HG03159 (cell line): ENCODE results near the gene KIAA0319L.
"Not testable (repeated sequence)": the region's sequence is repeated elsewhere in the genome, so short reads cannot be mapped to it uniquely, and the experiment has no call there.

Source experiments
- ATAC-seq: cut with Tn5 transposase; IDR thresholded peaks from one replicate; pipeline ENCODE4 v1.9.1; 2021; ENCODE audit warnings: mild to moderate bottlenecking, moderate library complexity; ENCODE audit not compliant: unreplicated experiment

KIAA0319L gene

DNA sequence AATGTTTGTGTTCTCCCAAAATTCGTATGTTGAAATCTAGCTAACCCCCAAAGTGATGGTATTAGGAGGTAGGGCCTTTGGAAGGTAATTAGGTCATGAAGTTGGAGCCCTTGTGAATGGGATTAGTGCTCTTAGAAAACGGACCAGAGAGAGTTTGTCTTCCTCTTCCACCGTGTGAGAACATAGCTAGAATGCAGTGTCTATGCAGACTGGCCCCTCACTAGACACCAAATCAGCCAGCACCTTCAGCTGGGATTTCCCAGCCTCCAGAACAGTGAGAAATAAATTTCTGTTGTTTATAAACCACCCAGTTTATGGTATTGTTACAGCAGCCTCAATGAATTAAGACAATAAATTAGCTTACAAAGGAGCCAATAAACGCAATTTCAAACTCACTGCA lies 58.0 kb downstream of the KIAA0319L start:
- no peak for ATAC-seq

DNA sequence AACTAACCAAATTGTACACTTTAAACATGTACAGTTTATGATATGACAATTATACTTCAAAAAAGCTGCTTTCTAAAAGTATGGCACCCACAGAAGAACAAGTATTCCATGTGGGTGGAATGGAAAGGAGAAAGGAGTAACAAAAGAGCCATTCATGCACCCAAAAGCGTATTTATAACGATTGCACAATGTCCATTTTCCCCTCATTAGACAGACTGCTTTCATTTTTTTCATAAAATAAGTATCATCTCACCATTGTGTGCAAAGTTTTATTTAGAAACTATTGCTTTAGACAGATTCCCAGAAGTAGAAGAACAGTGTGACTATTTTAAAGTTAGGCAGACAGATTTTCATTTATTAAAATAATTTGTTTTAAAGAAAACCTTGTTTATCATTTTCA lies 59.6 kb downstream of the KIAA0319L start:
- ATAC-seq = no peak

DNA sequence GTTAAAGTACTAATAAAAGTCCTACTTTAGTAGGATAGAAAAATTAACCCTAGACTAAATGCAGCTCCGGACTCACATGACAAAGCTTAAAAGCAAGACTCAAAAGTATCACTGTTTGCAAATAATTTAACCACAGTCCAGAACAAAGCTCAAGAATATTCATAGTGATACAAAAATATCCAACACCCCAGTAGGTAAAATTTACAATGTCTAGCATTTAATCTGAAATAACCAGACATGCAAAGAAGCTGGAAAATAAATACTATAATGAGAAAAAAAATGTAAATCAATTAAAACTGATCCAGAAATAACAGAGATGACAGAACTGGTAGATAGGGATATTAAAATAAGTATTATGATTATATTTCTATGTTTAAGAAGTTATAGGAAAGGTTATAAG lies 67.0 kb downstream of the KIAA0319L start:
- no peak for ATAC-seq

DNA sequence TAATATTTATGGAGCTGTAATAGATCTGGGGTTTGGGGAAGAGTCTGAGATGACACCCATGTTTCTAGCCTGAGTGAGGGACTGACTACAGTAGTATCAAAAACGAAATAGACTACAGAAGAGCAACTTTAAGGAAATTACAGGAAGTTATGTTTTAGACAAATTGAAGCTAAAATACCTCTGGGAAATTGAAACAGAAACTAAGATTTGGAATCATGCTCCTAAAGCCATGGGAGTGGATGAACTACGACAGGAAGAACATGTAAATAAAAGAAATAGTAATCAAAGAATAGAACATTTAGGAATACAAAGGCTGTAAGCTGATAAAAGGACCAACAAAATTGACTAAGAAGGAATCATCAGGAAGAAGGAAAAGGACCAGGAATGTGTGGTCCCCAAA lies 68.9 kb downstream of the KIAA0319L start:
- no peak for ATAC-seq

DNA sequence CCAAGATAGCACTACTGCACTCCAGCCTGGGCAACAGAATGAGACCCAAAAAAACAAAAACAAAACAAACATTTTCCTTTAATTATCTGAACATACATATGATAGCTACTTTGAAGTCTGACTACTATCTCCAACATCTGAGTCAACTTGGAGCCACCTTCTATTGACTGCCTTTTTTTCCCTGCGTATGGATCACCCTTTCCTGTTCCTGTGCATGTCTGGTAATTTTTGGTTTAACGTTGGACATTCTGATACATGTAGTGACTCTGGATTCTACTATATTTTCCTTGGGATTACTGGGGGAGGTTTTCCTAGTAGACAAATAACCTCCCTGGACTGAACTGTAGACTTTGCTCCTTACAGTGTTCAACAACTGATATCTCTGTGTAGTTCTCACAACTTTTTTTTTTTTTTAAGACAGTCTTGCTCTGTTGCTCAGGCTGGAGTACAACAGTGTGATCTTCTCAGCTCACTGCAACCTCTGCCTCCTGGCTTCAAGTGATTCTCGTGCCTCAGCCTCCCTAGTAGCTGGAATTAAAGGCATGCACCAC lies 70.3 kb downstream of the KIAA0319L start:
- no peak for ATAC-seq

DNA sequence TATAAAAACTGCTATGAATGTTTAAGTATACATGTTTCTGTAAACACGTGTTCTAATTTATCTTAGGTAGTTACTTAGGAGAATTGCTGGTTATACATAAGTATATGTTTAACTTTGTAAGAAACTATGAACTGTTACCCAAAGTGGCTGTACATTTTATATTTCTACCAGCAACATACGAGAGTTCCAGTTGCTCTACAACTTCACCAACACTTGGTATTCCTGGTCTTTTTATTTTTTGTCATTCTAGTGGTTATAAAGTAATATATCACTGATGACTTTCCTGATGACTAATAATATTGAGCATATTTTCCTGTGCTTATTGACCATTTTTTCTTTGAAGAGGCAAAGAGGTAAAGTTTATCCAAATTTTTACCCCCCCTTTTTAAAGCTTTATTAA lies 76.0 kb downstream of the KIAA0319L start:
- no peak for ATAC-seq

DNA sequence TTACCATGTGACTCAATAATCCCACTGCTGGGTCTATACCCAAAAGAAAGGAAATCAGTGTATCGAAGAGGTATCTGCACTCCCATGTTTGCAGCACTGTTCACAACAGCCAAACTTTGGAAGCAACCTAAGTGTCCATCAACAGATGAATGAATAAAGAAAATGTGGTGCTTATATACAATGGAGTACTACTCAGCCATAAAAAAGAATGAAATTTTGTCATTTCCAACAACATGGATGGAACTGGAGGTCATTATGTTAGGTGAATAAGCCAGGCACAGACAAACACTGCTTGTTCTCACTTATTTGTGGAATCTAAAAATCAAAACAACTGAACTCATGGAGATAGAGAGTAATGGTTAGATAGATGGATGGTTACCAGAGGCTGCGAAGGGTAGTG lies 79.3 kb downstream of the KIAA0319L start:
- no peak for ATAC-seq

DNA sequence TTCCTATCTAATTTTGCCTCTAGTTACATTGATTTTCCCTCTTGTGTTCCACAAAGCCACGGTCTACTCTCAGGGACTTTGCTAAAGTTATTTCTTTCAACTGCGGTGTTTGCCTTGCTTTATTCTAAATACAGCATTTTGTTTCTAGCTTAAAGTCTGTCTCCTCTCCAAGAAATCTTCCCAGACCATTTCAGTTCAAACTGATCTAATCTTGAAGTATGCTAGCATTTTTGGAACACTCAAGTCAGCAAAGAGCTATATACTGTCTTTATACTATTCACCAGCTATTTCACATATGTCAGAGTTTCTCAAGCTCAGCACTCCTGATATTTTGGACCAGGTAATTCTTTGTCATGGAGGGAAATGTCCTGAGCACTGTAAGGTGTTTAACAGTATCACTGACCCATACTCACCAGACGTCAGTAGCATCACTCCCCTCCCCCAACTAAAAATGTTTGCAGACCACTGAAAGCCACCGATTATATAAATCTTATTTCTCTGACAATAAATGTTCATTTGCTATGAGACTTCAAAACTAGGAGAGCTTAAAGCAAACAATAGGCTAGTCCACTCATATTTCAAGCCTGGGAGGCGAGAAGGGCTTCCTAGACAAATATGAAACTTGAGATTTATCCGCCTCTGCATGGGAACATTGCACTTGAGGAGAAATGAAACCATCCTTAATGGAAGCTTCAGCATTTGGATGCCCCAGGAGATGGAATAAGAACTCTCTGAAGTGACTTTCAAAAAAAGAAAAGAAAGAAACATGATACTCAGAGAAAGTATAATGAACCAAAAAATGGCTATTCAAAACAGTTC lies 81.1 kb downstream of the KIAA0319L start:
- ATAC-seq = no peak

DNA sequence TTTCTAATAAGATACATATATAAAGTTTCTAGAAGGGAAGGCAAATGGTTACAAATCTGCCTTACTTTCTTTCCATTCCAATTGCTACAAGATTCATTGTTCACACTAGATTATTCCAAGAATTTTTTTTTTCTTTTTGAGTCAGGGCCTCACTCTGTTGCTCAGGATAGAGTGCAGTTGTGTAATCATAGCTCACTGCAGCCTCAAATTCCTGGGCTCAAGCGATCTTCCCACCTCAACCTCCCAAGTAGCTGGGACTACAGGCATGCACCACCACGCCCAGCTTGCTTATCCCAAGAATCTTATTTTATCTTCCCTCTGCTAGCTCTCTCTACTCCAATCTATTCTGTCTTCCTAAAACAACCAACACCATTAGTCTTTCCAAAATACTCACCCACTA lies 81.8 kb downstream of the KIAA0319L start:
- ATAC-seq = no peak

DNA sequence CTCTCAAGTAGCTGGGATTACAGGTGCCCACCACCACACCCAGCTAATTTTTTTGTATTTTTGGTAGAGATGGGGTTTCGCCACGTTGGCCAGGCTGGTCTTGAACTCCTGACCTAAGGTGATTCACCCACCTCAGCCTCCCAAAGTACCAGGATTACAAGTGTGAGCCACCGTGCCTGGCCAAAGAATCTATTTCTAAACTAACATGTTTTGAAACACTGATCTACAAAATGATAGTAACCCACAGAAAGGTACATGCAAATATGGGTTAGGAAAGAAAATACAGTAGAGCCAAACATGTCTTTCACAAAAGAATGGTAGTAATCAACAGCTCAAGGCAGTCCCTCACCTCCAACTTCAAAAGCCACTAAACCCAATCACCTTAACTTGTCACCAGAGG lies 84.0 kb downstream of the KIAA0319L start:
- ATAC-seq = not testable (repeated sequence)

DNA sequence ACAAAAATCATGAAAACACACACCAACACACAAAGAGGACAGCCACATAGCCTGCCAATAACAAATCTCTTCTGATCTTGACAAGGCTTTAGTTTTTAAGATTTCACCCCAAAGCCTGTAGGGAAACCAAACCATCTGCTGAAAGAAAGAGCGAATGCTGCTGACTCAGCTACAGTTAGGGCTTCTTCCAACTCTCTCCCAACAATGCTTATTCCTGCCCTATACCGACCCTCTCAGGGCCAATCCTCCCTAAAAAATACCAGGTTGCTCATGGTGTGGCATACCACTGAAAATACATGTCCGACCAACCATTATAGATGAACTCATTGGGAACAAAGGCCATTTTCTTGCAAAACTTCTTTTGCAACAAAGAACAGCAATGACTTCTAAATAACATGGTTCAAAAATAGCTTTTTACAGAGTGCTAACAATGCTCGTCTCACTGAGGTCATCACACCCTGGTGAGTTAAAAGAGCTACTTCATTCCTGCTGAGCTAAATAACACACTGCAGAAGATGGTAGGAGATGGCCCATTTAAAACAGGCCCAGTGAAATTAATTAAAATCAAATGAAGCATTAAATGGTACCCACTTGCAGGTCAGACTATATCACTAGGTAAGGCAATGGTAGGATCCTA lies 86.1 kb downstream of the KIAA0319L start:
- ATAC-seq = no peak

DNA sequence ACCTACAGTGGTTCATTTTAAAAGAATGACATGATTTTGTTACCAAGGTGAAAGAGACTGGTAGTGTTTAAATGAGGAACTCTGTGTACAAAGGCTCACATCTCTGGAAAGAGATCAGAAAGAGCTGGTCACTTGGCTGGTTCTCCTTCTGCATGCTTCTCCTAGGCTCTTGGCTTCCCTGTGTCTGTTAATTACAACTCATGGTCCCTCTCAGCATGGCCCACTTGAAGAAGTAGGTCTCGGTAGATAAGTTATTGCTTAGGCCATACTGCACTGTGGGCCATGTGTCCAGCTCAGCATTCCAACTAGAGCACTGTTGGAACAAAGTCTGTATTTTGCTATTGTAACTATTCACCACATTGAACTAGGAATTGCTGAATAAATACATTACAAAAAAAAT lies 91.1 kb downstream of the KIAA0319L start:
- no peak for ATAC-seq

DNA sequence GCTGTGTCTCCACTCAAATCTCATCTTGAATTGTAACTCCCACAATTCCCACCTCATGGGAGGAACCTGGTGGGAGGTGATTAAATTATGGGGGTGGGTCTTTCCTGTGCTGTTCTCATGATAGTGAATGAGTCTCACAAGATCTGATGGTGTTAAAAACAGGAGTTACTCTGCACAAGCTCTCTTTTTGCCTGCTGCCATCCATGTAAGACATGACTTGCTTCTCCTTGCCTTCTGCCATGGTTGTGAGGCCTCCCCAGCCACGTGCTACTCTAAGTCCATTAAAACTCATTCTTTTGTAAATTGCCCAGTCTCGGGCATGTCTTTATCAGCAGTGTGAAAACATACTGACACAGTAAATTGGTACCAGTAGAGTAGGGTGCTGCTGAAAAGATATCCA lies 93.5 kb downstream of the KIAA0319L start:
- not testable (repeated sequence) for ATAC-seq

DNA sequence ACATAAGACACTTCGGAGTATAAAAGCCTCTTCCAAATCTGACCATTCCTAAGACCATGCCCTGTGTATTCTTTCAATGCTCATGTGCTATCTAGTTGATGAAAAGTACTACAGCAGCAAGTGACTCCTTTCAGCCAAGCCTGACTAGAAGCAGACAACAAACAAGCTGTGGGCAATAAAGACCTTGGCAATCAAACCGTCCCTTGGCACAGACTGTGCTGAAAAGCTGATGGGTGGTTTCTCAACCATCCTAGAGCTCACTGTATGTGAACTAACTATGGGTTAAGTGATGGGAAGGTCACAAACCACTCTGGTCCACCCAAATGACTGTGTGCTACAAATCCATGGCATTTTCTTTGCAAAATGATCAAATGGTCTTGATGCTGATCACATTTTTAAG lies 94.0 kb downstream of the KIAA0319L start:
- no peak for ATAC-seq

DNA sequence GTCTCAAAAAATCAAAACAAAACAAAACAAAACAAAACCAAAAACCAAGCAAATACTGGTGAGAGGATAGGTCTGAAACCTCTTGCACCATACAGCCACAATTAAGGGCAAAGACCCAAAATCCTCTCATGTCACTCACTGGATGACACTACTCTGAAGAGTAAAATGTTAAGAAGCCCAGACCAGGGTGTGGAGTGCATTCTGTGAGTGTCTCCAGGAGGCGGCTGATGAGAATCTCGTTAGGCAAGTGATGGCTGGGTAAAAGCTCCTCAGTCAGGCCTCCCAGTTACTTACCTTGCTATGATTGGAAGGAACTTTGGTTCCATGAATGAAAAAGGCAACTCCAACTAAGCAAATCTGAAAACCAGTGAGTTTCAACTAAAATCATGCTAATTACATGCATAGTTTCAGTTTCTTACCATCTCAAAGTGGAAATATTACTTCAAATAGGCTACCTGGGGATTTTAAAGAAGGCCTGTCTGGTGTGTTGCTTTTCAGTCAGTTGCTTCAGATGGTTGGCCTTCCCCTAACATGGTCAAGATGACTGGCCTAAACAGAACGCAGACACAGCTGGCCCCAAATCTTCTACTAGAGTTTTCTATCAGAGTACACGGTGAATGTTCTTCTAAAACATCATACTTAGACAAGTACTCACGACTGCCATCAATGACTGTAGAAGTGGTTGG lies 95.1 kb downstream of the KIAA0319L start:
- ATAC-seq = no peak

DNA sequence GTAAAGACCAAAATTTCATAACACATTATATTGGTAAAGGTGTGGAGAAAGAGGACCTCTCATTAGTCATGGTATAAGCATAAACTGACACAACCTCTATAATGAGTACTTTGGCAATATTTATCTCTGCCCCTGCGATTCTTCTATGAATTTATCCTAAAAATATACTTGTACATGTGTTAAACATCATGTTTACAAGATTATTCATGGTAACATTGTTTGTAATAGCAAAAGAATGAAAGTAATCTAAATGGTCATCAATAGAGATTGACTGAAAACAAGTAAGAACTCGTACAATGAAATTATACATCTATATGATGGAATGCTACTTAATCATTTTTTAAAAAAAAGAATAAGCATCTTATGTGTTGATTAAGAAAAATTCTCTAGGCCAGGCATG lies 96.4 kb downstream of the KIAA0319L start:
- ATAC-seq = no peak

DNA sequence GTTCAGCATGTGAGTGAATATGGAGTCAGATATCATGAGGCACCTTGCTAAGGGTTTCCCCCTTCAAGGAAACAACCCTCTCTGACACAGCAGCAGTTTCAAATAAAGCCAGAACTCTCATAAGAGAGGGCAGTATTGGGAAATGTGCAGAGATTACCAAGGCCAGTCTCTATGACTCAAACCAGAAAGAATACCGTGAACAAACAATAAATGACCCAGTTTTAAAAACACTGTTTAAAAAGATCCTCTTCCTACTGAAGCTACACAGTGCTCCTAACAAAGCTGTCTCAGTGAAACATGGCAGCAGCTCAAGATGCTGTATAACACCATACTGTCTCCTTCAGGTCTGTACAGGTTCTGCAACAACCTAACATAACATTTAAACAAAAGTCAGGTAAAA lies 102.6 kb downstream of the KIAA0319L start:
- no peak for ATAC-seq

DNA sequence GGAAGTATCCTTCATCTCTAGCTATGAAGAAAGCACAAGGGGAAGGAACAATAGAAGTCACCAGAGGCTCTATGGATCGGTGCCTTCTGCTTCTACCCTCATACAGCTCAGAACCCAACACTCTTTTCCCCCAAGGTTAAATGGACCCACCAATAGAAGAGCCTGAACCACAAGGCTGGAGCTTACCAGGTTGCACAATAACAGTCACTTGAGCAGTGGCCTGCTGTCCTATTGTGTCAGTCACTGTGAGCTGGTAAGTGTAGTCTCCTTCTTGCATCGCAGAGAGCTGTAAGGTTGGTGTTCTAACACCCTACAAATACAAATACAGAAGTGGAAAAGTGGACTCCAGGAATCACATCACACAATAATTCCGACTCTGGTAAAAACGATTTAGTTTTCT lies 103.0 kb downstream of the KIAA0319L start:
- ATAC-seq = no peak

DNA sequence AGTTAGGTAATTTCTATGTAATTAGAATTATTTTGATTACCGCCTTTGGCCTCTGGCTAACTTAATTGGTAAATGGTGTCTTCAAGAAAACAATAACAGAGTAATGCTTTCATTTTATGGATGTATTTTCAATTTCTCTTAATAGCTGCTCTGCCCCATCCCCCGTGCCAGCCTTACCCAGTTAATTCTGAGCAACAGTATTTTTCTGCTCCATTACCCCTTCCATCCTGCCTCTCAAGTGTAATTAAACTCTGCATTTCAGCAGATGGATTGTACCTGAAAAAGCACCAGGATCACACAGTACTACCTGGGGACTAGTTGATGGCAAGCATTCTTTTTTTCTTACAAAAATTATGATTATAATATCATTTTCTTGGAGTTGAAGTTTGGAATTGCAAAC lies 104.2 kb downstream of the KIAA0319L start:
- ATAC-seq = no peak

DNA sequence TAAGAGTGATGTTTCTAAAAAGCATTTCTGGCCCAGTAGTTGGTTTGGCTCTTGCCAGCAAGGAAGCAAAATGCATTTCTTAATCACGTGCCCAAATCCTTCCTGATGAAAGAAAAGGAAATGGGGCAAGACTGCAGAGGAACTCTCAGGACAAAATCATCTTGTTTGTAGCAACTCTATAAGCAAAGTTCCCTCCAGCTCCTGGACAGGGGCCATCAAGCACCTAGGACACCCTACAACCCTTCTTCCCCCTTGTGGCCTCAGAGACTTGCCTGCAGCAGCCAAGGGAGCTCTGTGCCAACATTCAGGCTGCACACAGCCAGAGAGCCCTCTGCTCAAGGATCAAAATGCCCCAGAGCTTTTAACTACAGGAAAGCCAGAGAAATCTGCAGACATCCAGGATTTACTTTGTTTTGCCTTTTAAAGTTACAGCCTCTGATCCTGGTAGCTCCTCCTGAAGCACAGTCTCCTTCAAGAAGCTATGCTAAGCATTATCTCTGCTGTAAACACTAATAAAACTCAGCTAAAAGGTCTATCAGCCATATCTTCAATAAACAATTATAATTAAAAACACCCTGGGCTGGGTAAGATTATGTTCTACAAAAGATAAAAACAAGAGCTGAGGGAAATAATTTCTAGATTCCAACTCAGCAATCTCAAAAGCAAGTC lies 105.0 kb downstream of the KIAA0319L start:
- ATAC-seq = no peak

DNA sequence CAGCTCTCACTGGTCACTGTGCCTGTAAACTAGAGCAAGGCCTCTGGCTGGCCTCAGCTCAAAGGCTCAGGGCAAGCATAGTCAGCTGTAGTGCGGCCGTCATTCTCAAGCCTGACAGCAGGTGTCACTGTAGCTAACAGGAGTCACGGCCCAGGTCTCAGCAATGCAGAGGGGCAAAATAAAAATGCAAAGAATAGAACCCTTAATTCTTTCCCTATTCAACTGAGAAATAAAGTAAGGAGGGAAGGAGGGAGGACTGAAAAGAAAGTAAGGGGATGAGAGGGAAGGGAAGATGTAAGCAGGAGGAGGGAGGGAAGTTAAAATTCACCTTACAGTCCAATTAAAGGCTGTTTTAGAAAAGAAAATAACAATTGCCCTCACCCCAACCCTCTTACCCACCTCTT lies 106.1 kb downstream of the KIAA0319L start:
- ATAC-seq = no peak
